Endothelial cell of umbilical vein (primary cell): ENCODE results near the gene MAGT1. TPM values are rescaled to one million over a fixed set of nuclear protein-coding genes. Genes with fewer than 3 reads are reported as not detected.

Source experiments
- BruUV-seq: library from RNA; stranded (reverse); fragments of 400-500 nt; replicated peaks from 2 replicates; lab custom pipeline; 2021; lab: Mats Ljungman, UMichigan
- CTCF ChIA-PET: fragments of 300-600, 350-600 bp; sonication (Branson Sonifier 250); formaldehyde crosslinking; loops from one replicate; lab custom pipeline; 2021; ENCODE audit warnings: antibody characterized with exemption, inconsistent platforms; lab: Charles Lee
- POLR2A ChIA-PET: fragments of 300-600, 350-600 bp; sonication (Branson Sonifier 250); formaldehyde crosslinking; loops from one replicate; lab custom pipeline; 2021; ENCODE audit warnings: antibody characterized with exemption, inconsistent platforms; lab: Charles Lee
- DNase-seq: peaks from one replicate; pipeline ENCODE4 v3.0.0-alpha.2; 2011; ENCODE audit warnings: low read depth, low spot score
- FAIRE-seq: peaks from 2 replicates; lab custom pipeline; 2011; peaks lifted over from hg19 to GRCh38; lab: Jason Lieb, UNC
- H2AFZ ChIP-seq: 2 replicates; pipeline ENCODE4 v1.6.0; 2012; ENCODE audit warnings: low read depth, low read length, control low read depth, inconsistent platforms
- H3K27ac ChIP-seq: 2 replicates; pipeline ENCODE4 v1.5.1; 2011; ENCODE audit warnings: low read depth, mild to moderate bottlenecking, control low read depth, low read length, moderate library complexity; ENCODE audit not compliant: insufficient read depth
- H3K27me3 ChIP-seq, 2 experiments: 2 replicates each; pipeline versions ENCODE4 v1.6.0 to v1.6.1; 2011; ENCODE audit warnings: low read length in 2 of 2, mixed read lengths in 1 of 2; ENCODE audit not compliant: control insufficient read depth in 2 of 2, insufficient read depth in 2 of 2
- H3K36me3 ChIP-seq, 2 experiments: 2 replicates in 1 of 2; 3 replicates in 1 of 2; pipeline ENCODE4 v1.5.1; 2011; ENCODE audit warnings: low read length in 2 of 2, mild to moderate bottlenecking in 1 of 2, moderate library complexity in 1 of 2; ENCODE audit not compliant: control insufficient read depth in 2 of 2, insufficient read depth in 2 of 2; ENCODE audit errors: extremely low read depth in 1 of 2
- H3K4me1 ChIP-seq: 3 replicates; pipeline ENCODE4 v1.5.1; 2011; ENCODE audit warnings: mild to moderate bottlenecking, low read length; ENCODE audit not compliant: control insufficient read depth, insufficient read depth; ENCODE audit errors: extremely low read depth
- H3K4me2 ChIP-seq: 2 replicates; pipeline ENCODE4 v1.6.1; 2011; ENCODE audit warnings: low read length, control low read depth, mixed read lengths; ENCODE audit not compliant: insufficient read depth
- H3K4me3 ChIP-seq, 3 experiments: fragments of 200-600 bp in 1 of 3; sonication (generic), shearing (Covaris generic) in 1 of 3; replicated peaks in 1 of 3; 2 replicates each; pipeline ENCODE4 v1.5.1; 2011 to 2016; ENCODE audit warnings: control low read depth in 3 of 3, low read length in 3 of 3, mild to moderate bottlenecking in 2 of 3, inconsistent platforms in 1 of 3, low read depth in 1 of 3, moderate library complexity in 1 of 3; ENCODE audit not compliant: insufficient read depth in 1 of 3
- H3K79me2 ChIP-seq: 2 replicates; pipeline ENCODE4 v1.6.0; 2012; ENCODE audit warnings: low read length, inconsistent platforms; ENCODE audit not compliant: control insufficient read depth, insufficient read depth
- H3K9ac ChIP-seq: replicated peaks from 2 replicates; pipeline ENCODE3; 2011; ENCODE audit warnings: low read length, control low read depth; ENCODE audit not compliant: insufficient read depth; ENCODE audit errors: extremely low read depth
- H3K9me1 ChIP-seq: replicated peaks from 3 replicates; pipeline ENCODE4 v1.6.0; 2011; ENCODE audit warnings: mild to moderate bottlenecking, low read length; ENCODE audit not compliant: control insufficient read depth, insufficient read depth; ENCODE audit errors: extremely low read depth
- H3K9me3 ChIP-seq: replicated peaks from 2 replicates; pipeline ENCODE4 v1.5.1; 2012; ENCODE audit warnings: low read length, inconsistent platforms; ENCODE audit not compliant: control insufficient read depth, insufficient read depth
- H4K20me1 ChIP-seq: replicated peaks from 2 replicates; pipeline ENCODE3; 2011; ENCODE audit warnings: mild to moderate bottlenecking, low read length; ENCODE audit not compliant: control insufficient read depth, insufficient read depth; ENCODE audit errors: extremely low read depth
- CTCF ChIP-seq, 2 donors: IDR thresholded peaks; 1 replicate in 1 of 2; 2 replicates in 1 of 2; pipeline ENCODE4 v1.5.1; 2011; ENCODE audit warnings: low read length in 2 of 2, mild to moderate bottlenecking in 2 of 2, moderate library complexity in 2 of 2, control low read depth in 1 of 2, inconsistent platforms in 1 of 2, low read depth in 1 of 2; ENCODE audit not compliant: insufficient read depth in 1 of 2; ENCODE audit errors: extremely low read depth in 1 of 2
- EZH2 ChIP-seq: IDR thresholded peaks from 2 replicates; pipeline ENCODE4 v1.6.1; 2012; ENCODE audit warnings: borderline replicate concordance, low read depth, mild to moderate bottlenecking, moderate library complexity, low read length, inconsistent platforms; ENCODE audit not compliant: severe bottlenecking
- FOS ChIP-seq: IDR thresholded peaks from 2 replicates; pipeline ENCODE4 v1.6.1; 2011; ENCODE audit warnings: mild to moderate bottlenecking, low read length, moderate library complexity, borderline replicate concordance; ENCODE audit not compliant: insufficient read depth
- GATA2 ChIP-seq: IDR thresholded peaks from 2 replicates; pipeline ENCODE4 v1.7.0; 2011; ENCODE audit warnings: low read depth, mild to moderate bottlenecking, moderate library complexity, mixed read lengths, low read length; ENCODE audit not compliant: insufficient read length, insufficient read depth
- JUN ChIP-seq: IDR thresholded peaks from 2 replicates; pipeline ENCODE4 v1.6.1; 2011; ENCODE audit warnings: borderline replicate concordance, low read depth; ENCODE audit not compliant: insufficient read length, insufficient read depth
- POLR2A ChIP-seq: IDR thresholded peaks from 2 replicates; pipeline ENCODE4 v1.6.1; 2012; ENCODE audit warnings: low read depth, mild to moderate bottlenecking, control low read depth, low read length
- POLR2AphosphoS5 ChIP-seq: IDR thresholded peaks from 2 replicates; pipeline ENCODE4 v1.6.1; 2012; ENCODE audit warnings: low read depth, mild to moderate bottlenecking, control low read depth, low read length, moderate library complexity; ENCODE audit not compliant: insufficient read depth
- dilution Hi-C: fragments of 300-500 bp; cut with MboI; formaldehyde crosslinking; loops from one replicate; pipeline ENCODE4 v1.15.0; 2019; ENCODE audit warnings: low sequenced_read_pairs; ENCODE audit not compliant: extremely low pct_ligation_motif_present
- intact Hi-C: fragments of 100-400 bp; cut with micrococcal nuclease; formaldehyde crosslinking; loops from one replicate; pipeline ENCODE4 v1.10.0; 2022
- polyA plus RNA-seq, 4 experiments: library from polyadenylated mRNA; depleted of rRNA in 3 of 4; stranded (reverse) in 3 of 4; unstranded in 1 of 4; fragments of >200 nt; gene quantifications; 2 replicates each; pipeline versions ENCODE4 v1.2.1 to v1.2.3, GENCODE V29; 2011 to 2012; ENCODE audit warnings: missing spikeins in 1 of 4
- total RNA-seq: library from RNA; stranded (reverse); gene quantifications from 2 replicates; pipeline ENCODE4 v1.2.3, GENCODE V29; 2021
- TF ChIP-seq, protein P1 (sequence below): IDR thresholded peaks from 2 replicates; pipeline ENCODE4 v1.6.1; 2011; ENCODE audit not compliant: insufficient read depth, insufficient read length

MAGT1 gene
- total and polyA plus RNA-seq, 2 donors (not counting 3 experiments of a cell fraction or from before 2014, with no cell fraction given): 36.3 to 66.9 TPM

GRCh38 chrX:77937291-77937690, 42.1 kb upstream of the MAGT1 start:
- no TSS peak for BruUV-seq
- dilution Hi-C loops: no loop called here
- Histone ChIP-seq H3K9me1 (no peaks in the 10 kb centered on the region), H3K9ac (peak overlapping the region; percentile 37), H4K20me1 (no peaks in the 10 kb centered on the region), H3K4me1 (peaks cover 11% of the 10 kb centered on the region), H3K9me3 (no peaks in the 10 kb centered on the region), H3K4me3 (no peak overlapping the region), H2AFZ (no peak overlapping the region), H3K4me2 (peak overlapping the region; percentile 47), H3K79me2 (no peaks in the 10 kb centered on the region), H3K27me3 (no peaks in the 10 kb centered on the region), H3K27ac (peak overlapping the region; percentile 37), H3K36me3 (no peaks in the 10 kb centered on the region)
- DNase-seq (peak; percentile 68), FAIRE-seq (peak; percentile 81)
- peak; percentile 22 for TF ChIP-seq JUN
- TF ChIP-seq, protein P1, sequence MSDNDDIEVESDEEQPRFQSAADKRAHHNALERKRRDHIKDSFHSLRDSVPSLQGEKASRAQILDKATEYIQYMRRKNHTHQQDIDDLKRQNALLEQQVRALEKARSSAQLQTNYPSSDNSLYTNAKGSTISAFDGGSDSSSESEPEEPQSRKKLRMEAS: no peak
- TF ChIP-seq POLR2AphosphoS5: no peak
- no peak for TF ChIP-seq CTCF (IDR thresholded peaks at IDR 0.05; ENCODE audit: extremely low read depth in 1 of 2, insufficient read depth in 1 of 2, low read depth in 1 of 2, low read length in 2 of 2)
- no peak for TF ChIP-seq POLR2A
- TF ChIP-seq GATA2: no peak
- no peak for TF ChIP-seq EZH2
- peak; percentile 48 for TF ChIP-seq FOS
- CTCF ChIA-PET: no interaction called here
- intact Hi-C loops: no loop called here
- POLR2A ChIA-PET: no interaction called here
